T-helper 1 cell treated with Interleukin-12 subunit alpha and Interleukin-12 subunit beta and Interleukin-4 antibody, amounts not matched to agents 30 μg/mL and 1 μg/mL, for 36 hours (primary cell): ENCODE results near the gene ADAM19.

Experiments
- H3K27ac Mint-ChIP-seq: one replicate; pipeline ENCODE4 v1.8.0; 2021; ENCODE audit warnings: mild to moderate bottlenecking, mixed read lengths
- H3K27me3 Mint-ChIP-seq: one replicate; pipeline ENCODE4 v1.8.0; 2021; ENCODE audit warnings: low read depth, mixed read lengths
- H3K36me3 Mint-ChIP-seq: one replicate; pipeline ENCODE4 v1.8.0; 2021; ENCODE audit warnings: low read depth, mixed read lengths
- H3K4me1 Mint-ChIP-seq: one replicate; pipeline ENCODE4 v1.8.0; 2021; ENCODE audit warnings: low read depth, mixed read lengths
- H3K4me3 Mint-ChIP-seq: one replicate; pipeline ENCODE4 v1.8.0; 2021; ENCODE audit warnings: mild to moderate bottlenecking, moderate library complexity, mixed read lengths
- H3K9me3 Mint-ChIP-seq: one replicate; pipeline ENCODE4 v1.8.0; 2021; ENCODE audit warnings: mixed read lengths

The ADAM19 gene

GRCh38 chr5:157459715-157460599 lies 115.6 kb downstream of the ADAM19 start, which contains the start of gene NIPAL4:
TSS of gene NIPAL4 (plus strand) at chr5:157460213. CDS start at chr5:157460321, 108 bp downstream.
- Mint-ChIP-seq H3K36me3 (peaks cover 13% of the 10 kb centered on the region), H3K4me3 (peak within 1 kb of the TSS; percentile 62), H3K27me3 (peaks cover 18% of the 10 kb centered on the region), H3K9me3 (no peaks in the 10 kb centered on the region), H3K4me1 (peaks cover 32% of the 10 kb centered on the region), H3K27ac (peak within 1 kb of the TSS; percentile 57)

GRCh38 chr5:157458835-157459234 lies 116.7 kb downstream of the ADAM19 start:
- Mint-ChIP-seq H3K4me3 (no peak overlapping the region), H3K36me3 (peaks cover 5% of the 10 kb centered on the region), H3K4me1 (peaks cover 21% of the 10 kb centered on the region), H3K9me3 (no peaks in the 10 kb centered on the region), H3K27me3 (peaks cover 18% of the 10 kb centered on the region), H3K27ac (no peak overlapping the region)

GRCh38 chr5:157457391-157457790 lies 118.2 kb downstream of the ADAM19 start:
- H3K36me3 Mint-ChIP-seq, result no peaks in the 10 kb centered on the region
- H3K4me1 Mint-ChIP-seq, result peaks cover 16% of the 10 kb centered on the region
- no peak overlapping the region for H3K4me3 Mint-ChIP-seq
- H3K27ac Mint-ChIP-seq, result no peak overlapping the region
- H3K9me3 Mint-ChIP-seq, result no peaks in the 10 kb centered on the region
- H3K27me3 Mint-ChIP-seq, result peaks cover 18% of the 10 kb centered on the region

- no peak overlapping the region for H3K4me3 Mint-ChIP-seq
- H3K4me1 Mint-ChIP-seq, result peaks cover 14% of the 10 kb centered on the region
- H3K9me3 Mint-ChIP-seq, result no peaks in the 10 kb centered on the region
- peaks cover 16% of the 10 kb centered on the region for H3K27me3 Mint-ChIP-seq
- H3K27ac Mint-ChIP-seq, result no peak overlapping the region
- H3K36me3 Mint-ChIP-seq, result no peaks in the 10 kb centered on the region
Measured at GRCh38 chr5:157456301-157456700, 119.3 kb downstream of the ADAM19 start.

GRCh38 chr5:157455057-157455456 lies 120.5 kb downstream of the ADAM19 start:
- Mint-ChIP-seq H3K4me3 (no peak overlapping the region), H3K9me3 (no peaks in the 10 kb centered on the region), H3K27ac (no peak overlapping the region), H3K36me3 (no peaks in the 10 kb centered on the region), H3K4me1 (peaks cover 4% of the 10 kb centered on the region), H3K27me3 (peaks cover 5% of the 10 kb centered on the region)

- H3K36me3 Mint-ChIP-seq, result no peaks in the 10 kb centered on the region
- H3K27ac Mint-ChIP-seq, result no peak overlapping the region
- H3K27me3 Mint-ChIP-seq, result peaks cover 1% of the 10 kb centered on the region
- H3K4me3 Mint-ChIP-seq, result no peak overlapping the region
- peaks cover 4% of the 10 kb centered on the region for H3K4me1 Mint-ChIP-seq
- no peaks in the 10 kb centered on the region for H3K9me3 Mint-ChIP-seq
Measured at GRCh38 chr5:157454273-157454672, 121.3 kb downstream of the ADAM19 start.

GRCh38 chr5:157451806-157452205 lies 123.8 kb downstream of the ADAM19 start:
- no peak overlapping the region for H3K27ac Mint-ChIP-seq
- no peaks in the 10 kb centered on the region for H3K9me3 Mint-ChIP-seq
- H3K4me3 Mint-ChIP-seq, result no peak overlapping the region
- no peaks in the 10 kb centered on the region for H3K36me3 Mint-ChIP-seq
- peaks cover 4% of the 10 kb centered on the region for H3K4me1 Mint-ChIP-seq
- no peaks in the 10 kb centered on the region for H3K27me3 Mint-ChIP-seq

- H3K9me3 Mint-ChIP-seq, result no peaks in the 10 kb centered on the region
Measured at GRCh38 chr5:157450024-157450423, 125.6 kb downstream of the ADAM19 start.

GRCh38 chr5:157449011-157449723 lies 126.4 kb downstream of the ADAM19 start:
- Mint-ChIP-seq H3K4me1 (no peaks in the 10 kb centered on the region), H3K9me3 (no peaks in the 10 kb centered on the region), H3K36me3 (no peaks in the 10 kb centered on the region), H3K27ac (no peak overlapping the region), H3K27me3 (no peaks in the 10 kb centered on the region), H3K4me3 (no peak overlapping the region)

More at GRCh38 chr5:157450024-157450423, 125.6 kb downstream of the ADAM19 start:
- no peaks in the 10 kb centered on the region for H3K4me1 Mint-ChIP-seq
- H3K27me3 Mint-ChIP-seq, result no peaks in the 10 kb centered on the region
- no peak overlapping the region for H3K4me3 Mint-ChIP-seq
- H3K36me3 Mint-ChIP-seq, result no peaks in the 10 kb centered on the region
- no peak overlapping the region for H3K27ac Mint-ChIP-seq

GRCh38 chr5:157447201-157447637 lies 128.4 kb downstream of the ADAM19 start:
- Mint-ChIP-seq H3K9me3 (no peaks in the 10 kb centered on the region), H3K27me3 (no peaks in the 10 kb centered on the region), H3K4me1 (no peaks in the 10 kb centered on the region), H3K4me3 (no peak overlapping the region), H3K36me3 (no peaks in the 10 kb centered on the region), H3K27ac (no peak overlapping the region)

- Mint-ChIP-seq H3K4me1 (no peaks in the 10 kb centered on the region), H3K27me3 (no peaks in the 10 kb centered on the region)
Measured at GRCh38 chr5:157446412-157446935, 129.1 kb downstream of the ADAM19 start.

GRCh38 chr5:157445745-157446411 lies 129.7 kb downstream of the ADAM19 start:
- no peaks in the 10 kb centered on the region for H3K4me1 Mint-ChIP-seq
- no peak overlapping the region for H3K27ac Mint-ChIP-seq
- no peak overlapping the region for H3K4me3 Mint-ChIP-seq
- no peaks in the 10 kb centered on the region for H3K27me3 Mint-ChIP-seq
- H3K9me3 Mint-ChIP-seq, result no peaks in the 10 kb centered on the region
- H3K36me3 Mint-ChIP-seq, result no peaks in the 10 kb centered on the region

More at GRCh38 chr5:157446412-157446935, 129.1 kb downstream of the ADAM19 start:
- H3K9me3 Mint-ChIP-seq, result no peaks in the 10 kb centered on the region
- H3K4me3 Mint-ChIP-seq, result no peak overlapping the region
- H3K27ac Mint-ChIP-seq, result no peak overlapping the region
- no peaks in the 10 kb centered on the region for H3K36me3 Mint-ChIP-seq

GRCh38 chr5:157444224-157444623 lies 131.4 kb downstream of the ADAM19 start:
- H3K27ac Mint-ChIP-seq, result no peak overlapping the region
- no peaks in the 10 kb centered on the region for H3K9me3 Mint-ChIP-seq
- peaks cover 7% of the 10 kb centered on the region for H3K27me3 Mint-ChIP-seq
- H3K36me3 Mint-ChIP-seq, result no peaks in the 10 kb centered on the region
- no peaks in the 10 kb centered on the region for H3K4me1 Mint-ChIP-seq
- H3K4me3 Mint-ChIP-seq, result no peak overlapping the region

GRCh38 chr5:157443041-157443549 lies 132.5 kb downstream of the ADAM19 start:
- Mint-ChIP-seq H3K27ac (no peak overlapping the region), H3K36me3 (no peaks in the 10 kb centered on the region), H3K27me3 (peaks cover 7% of the 10 kb centered on the region), H3K9me3 (no peaks in the 10 kb centered on the region), H3K4me1 (no peaks in the 10 kb centered on the region), H3K4me3 (no peak overlapping the region)
